ENCODE measurements around the gene THAP10.

Gene THAP10

GRCh38 chr15:70892002-70892911 lies at the start of gene THAP10, which contains the start of gene LRRC49:
THAP10 (minus strand) TSS chr15:70892433; CDS start chr15:70892272, 161 bp downstream.
LRRC49 (plus strand) TSS chr15:70892826; CDS start chr15:70892895, 69 bp downstream.
- Histone ChIP-seq H3K9ac (ENCODE audit: low read depth, low read length) (no peak within 1 kb of the TSS), H3K79me2 (ENCODE audit: insufficient read depth, low read length) (no peaks in the 10 kb centered on the region), H3K4me2 (ENCODE audit: insufficient read depth, low read length) (no peak within 1 kb of the TSS), H3K36me3 (ENCODE audit: insufficient read depth, low read length) (no peaks in the 10 kb centered on the region), H3K4me3 (ENCODE audit: low read depth in 1 of 2, low read length in 2 of 2) (no peak within 1 kb of the TSS), H3K9me3 (ENCODE audit: insufficient read depth, low read length, severe bottlenecking) (no peaks in the 10 kb centered on the region), H2AFZ (ENCODE audit: low read depth, low read length) (no peak within 1 kb of the TSS), H3K4me1 (ENCODE audit: insufficient read depth, low read length) (no peaks in the 10 kb centered on the region), H3K27me3 (ENCODE audit: insufficient read depth, low read length, poor library complexity) (no peaks in the 10 kb centered on the region), H3K27ac (ENCODE audit: low read length) (no peak within 1 kb of the TSS), H4K20me1 (ENCODE audit: insufficient read depth, low read length) (no peaks in the 10 kb centered on the region)
- no peak for TF ChIP-seq CTCF (IDR thresholded peaks at IDR 0.05; ENCODE audit: borderline replicate concordance, extremely low read depth, low read length, poor library complexity, severe bottlenecking)
- no peak for TF ChIP-seq EZH2 (IDR thresholded peaks at IDR 0.05; ENCODE audit: borderline replicate concordance, low read depth, low read length, severe bottlenecking)
- ATAC-seq (ENCODE audit: insufficient read depth, low read depth) (no peak), DNase-seq (no peak)

- no peaks in the 10 kb centered on the region for H3K27me3 ChIP-seq (ENCODE audit: insufficient read depth, low read length, poor library complexity)
- no peaks in the 10 kb centered on the region for H3K79me2 ChIP-seq (ENCODE audit: insufficient read depth, low read length)
- H3K4me1 ChIP-seq (ENCODE audit: insufficient read depth, low read length): no peaks in the 10 kb centered on the region
- no peak for DNase-seq
- no peaks in the 10 kb centered on the region for H4K20me1 ChIP-seq (ENCODE audit: insufficient read depth, low read length)
- H3K4me2 ChIP-seq (ENCODE audit: insufficient read depth, low read length): no peak overlapping the region
- no peaks in the 10 kb centered on the region for H3K9me3 ChIP-seq (ENCODE audit: insufficient read depth, low read length, severe bottlenecking)
- H2AFZ ChIP-seq (ENCODE audit: low read depth, low read length): no peak overlapping the region
- TF ChIP-seq CTCF (IDR thresholded peaks at IDR 0.05; ENCODE audit: borderline replicate concordance, extremely low read depth, low read length, poor library complexity, severe bottlenecking) (no peak), EZH2 (IDR thresholded peaks at IDR 0.05; ENCODE audit: borderline replicate concordance, low read depth, low read length, severe bottlenecking) (no peak)
- H3K36me3 ChIP-seq (ENCODE audit: insufficient read depth, low read length): no peaks in the 10 kb centered on the region
- H3K27ac ChIP-seq (ENCODE audit: low read length): no peak overlapping the region
- ATAC-seq (ENCODE audit: insufficient read depth, low read depth): no peak
- no peak overlapping the region for H3K4me3 ChIP-seq (ENCODE audit: low read depth in 1 of 2, low read length in 2 of 2)
- no peak overlapping the region for H3K9ac ChIP-seq (ENCODE audit: low read depth, low read length)
Observed at GRCh38 chr15:70936326-70936725, 44.1 kb upstream of the THAP10 start.

GRCh38 chr15:70935631-70936030 lies 43.4 kb upstream of the THAP10 start:
- Histone ChIP-seq H2AFZ (ENCODE audit: low read depth, low read length) (no peak overlapping the region), H3K27ac (ENCODE audit: low read length) (no peak overlapping the region), H3K36me3 (ENCODE audit: insufficient read depth, low read length) (no peaks in the 10 kb centered on the region), H3K27me3 (ENCODE audit: insufficient read depth, low read length, poor library complexity) (no peaks in the 10 kb centered on the region), H3K4me1 (ENCODE audit: insufficient read depth, low read length) (no peaks in the 10 kb centered on the region), H3K4me2 (ENCODE audit: insufficient read depth, low read length) (no peak overlapping the region), H3K9ac (ENCODE audit: low read depth, low read length) (no peak overlapping the region), H3K79me2 (ENCODE audit: insufficient read depth, low read length) (no peaks in the 10 kb centered on the region), H3K9me3 (ENCODE audit: insufficient read depth, low read length, severe bottlenecking) (no peaks in the 10 kb centered on the region), H3K4me3 (ENCODE audit: low read depth in 1 of 2, low read length in 2 of 2) (no peak overlapping the region), H4K20me1 (ENCODE audit: insufficient read depth, low read length) (no peaks in the 10 kb centered on the region)
- DNase-seq (no peak), ATAC-seq (ENCODE audit: insufficient read depth, low read depth) (no peak)
- TF ChIP-seq CTCF (IDR thresholded peaks at IDR 0.05; ENCODE audit: borderline replicate concordance, extremely low read depth, low read length, poor library complexity, severe bottlenecking): no peak
- TF ChIP-seq EZH2 (IDR thresholded peaks at IDR 0.05; ENCODE audit: borderline replicate concordance, low read depth, low read length, severe bottlenecking): no peak

Measured in DND-41 (cell line).